KMS-11 (cell line): ENCODE data around the gene KLF2.

Experiments
- H2AFZ ChIP-seq: fragments of 200-600 bp; sonication (generic); 2 replicates; pipeline ENCODE4 v1.6.1; 2016; ENCODE audit warnings: antibody characterized with exemption, mixed run types, low read depth
- H3K27ac ChIP-seq: fragments of 200-600 bp; sonication (generic); 2 replicates; pipeline ENCODE4 v1.6.1; 2016; ENCODE audit warnings: mild to moderate bottlenecking, mixed run types
- H3K27me3 ChIP-seq: fragments of 200-600 bp; sonication (generic); 2 replicates; pipeline ENCODE4 v1.6.1; 2017; ENCODE audit warnings: mild to moderate bottlenecking, low read depth, mixed run types, moderate library complexity; ENCODE audit not compliant: insufficient read depth
- H3K36me3 ChIP-seq: fragments of 200-600 bp; sonication (generic); 2 replicates; pipeline ENCODE4 v1.6.1; 2017; ENCODE audit warnings: mild to moderate bottlenecking, mixed run types; ENCODE audit not compliant: insufficient read depth
- H3K4me1 ChIP-seq: fragments of 200-600 bp; sonication (generic); 2 replicates; pipeline ENCODE4 v1.6.1; 2016; ENCODE audit warnings: mild to moderate bottlenecking, low read depth, mixed run types; ENCODE audit not compliant: poor library complexity, severe bottlenecking
- H3K4me2 ChIP-seq: fragments of 200-600 bp; sonication (generic); 2 replicates; pipeline ENCODE4 v1.7.0; 2016; ENCODE audit warnings: mild to moderate bottlenecking, mixed run types
- H3K4me3 ChIP-seq: fragments of 200-600 bp; sonication (generic); IDR thresholded peaks from 2 replicates; pipeline ENCODE4 v1.6.1; 2017; ENCODE audit warnings: low read depth, low read length, mixed read lengths; ENCODE audit not compliant: insufficient read depth
- H3K79me2 ChIP-seq: fragments of 200-600 bp; sonication (generic); 2 replicates; pipeline ENCODE4 v1.6.1; 2016; ENCODE audit warnings: low read depth, mixed run types; ENCODE audit not compliant: insufficient read depth
- H3K9ac ChIP-seq: fragments of 200-600 bp; sonication (generic); 2 replicates; pipeline ENCODE4 v1.6.1; 2016; ENCODE audit warnings: mild to moderate bottlenecking, mixed run types
- H4K20me1 ChIP-seq: fragments of 200-600 bp; sonication (generic); 2 replicates; pipeline ENCODE4 v1.6.1; 2016; ENCODE audit warnings: mild to moderate bottlenecking, mixed run types; ENCODE audit not compliant: insufficient read depth
- TF ChIP-seq, protein P1 (sequence below): fragments of 200-600 bp; sonication (generic); conservative IDR thresholded peaks from 2 replicates; pipeline ENCODE4 v1.6.1; 2017; ENCODE audit warnings: low read depth, mild to moderate bottlenecking, antibody characterized with exemption, low read length, moderate library complexity, mixed read lengths

KLF2 gene

DNA sequence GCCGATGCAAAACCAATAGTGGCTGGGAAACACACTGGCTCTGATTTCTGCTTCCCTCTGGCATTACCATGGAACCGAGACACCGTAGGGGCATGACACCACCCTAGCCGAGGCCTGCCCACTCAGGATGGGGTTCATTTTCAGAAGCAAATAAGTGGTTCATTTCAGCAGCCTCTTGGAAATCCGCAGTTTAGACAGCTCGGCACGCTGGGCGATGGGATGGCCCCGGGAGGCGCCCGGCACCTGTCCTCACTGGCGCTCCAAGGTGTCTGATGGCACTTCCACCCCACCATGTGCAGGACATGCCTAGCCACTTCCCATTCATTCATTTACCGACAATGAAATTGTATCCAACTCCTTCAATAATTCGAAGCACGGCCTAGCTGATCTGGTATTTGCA is 33.8 kb downstream of the KLF2 start:
- Histone ChIP-seq H3K36me3 (no peaks in the 10 kb centered on the region), H3K4me3 (no peak overlapping the region), H3K27ac (no peak overlapping the region), H3K4me1 (peaks cover 5% of the 10 kb centered on the region), H2AFZ (no peak overlapping the region), H3K4me2 (no peak overlapping the region), H3K9ac (no peak overlapping the region), H3K27me3 (no peaks in the 10 kb centered on the region), H3K79me2 (no peaks in the 10 kb centered on the region), H4K20me1 (no peaks in the 10 kb centered on the region)
- TF ChIP-seq, protein P1, sequence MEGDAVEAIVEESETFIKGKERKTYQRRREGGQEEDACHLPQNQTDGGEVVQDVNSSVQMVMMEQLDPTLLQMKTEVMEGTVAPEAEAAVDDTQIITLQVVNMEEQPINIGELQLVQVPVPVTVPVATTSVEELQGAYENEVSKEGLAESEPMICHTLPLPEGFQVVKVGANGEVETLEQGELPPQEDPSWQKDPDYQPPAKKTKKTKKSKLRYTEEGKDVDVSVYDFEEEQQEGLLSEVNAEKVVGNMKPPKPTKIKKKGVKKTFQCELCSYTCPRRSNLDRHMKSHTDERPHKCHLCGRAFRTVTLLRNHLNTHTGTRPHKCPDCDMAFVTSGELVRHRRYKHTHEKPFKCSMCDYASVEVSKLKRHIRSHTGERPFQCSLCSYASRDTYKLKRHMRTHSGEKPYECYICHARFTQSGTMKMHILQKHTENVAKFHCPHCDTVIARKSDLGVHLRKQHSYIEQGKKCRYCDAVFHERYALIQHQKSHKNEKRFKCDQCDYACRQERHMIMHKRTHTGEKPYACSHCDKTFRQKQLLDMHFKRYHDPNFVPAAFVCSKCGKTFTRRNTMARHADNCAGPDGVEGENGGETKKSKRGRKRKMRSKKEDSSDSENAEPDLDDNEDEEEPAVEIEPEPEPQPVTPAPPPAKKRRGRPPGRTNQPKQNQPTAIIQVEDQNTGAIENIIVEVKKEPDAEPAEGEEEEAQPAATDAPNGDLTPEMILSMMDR, result no peak

DNA sequence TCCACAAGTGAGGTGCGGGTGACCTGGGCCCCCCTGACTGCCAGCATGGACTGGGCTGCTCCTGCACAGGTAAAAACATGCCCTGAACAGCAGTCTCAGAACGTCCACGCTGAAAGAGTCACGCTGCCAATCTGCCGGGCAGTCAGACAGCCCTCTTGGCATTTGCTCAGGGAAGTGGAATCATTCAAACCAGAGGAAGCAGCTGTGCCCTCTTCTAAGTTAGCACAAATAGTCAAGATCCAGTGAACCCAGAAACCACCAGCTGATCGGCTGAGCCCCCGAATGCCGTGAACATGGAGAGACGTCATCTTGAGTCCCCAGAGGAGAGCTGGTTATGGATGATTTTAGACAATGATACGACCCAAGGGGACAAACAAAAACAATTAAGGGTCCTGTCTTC is 34.4 kb downstream of the KLF2 start:
- H3K27me3 ChIP-seq, result no peaks in the 10 kb centered on the region
- H3K4me3 ChIP-seq, result no peak overlapping the region
- H3K79me2 ChIP-seq, result no peaks in the 10 kb centered on the region
- no peak overlapping the region for H3K27ac ChIP-seq
- peaks cover 9% of the 10 kb centered on the region for H3K4me1 ChIP-seq
- no peak overlapping the region for H3K4me2 ChIP-seq
- H4K20me1 ChIP-seq, result no peaks in the 10 kb centered on the region
- no peak overlapping the region for H2AFZ ChIP-seq
- TF ChIP-seq, protein P1, result no peak
- no peaks in the 10 kb centered on the region for H3K36me3 ChIP-seq
- H3K9ac ChIP-seq, result no peak overlapping the region

DNA sequence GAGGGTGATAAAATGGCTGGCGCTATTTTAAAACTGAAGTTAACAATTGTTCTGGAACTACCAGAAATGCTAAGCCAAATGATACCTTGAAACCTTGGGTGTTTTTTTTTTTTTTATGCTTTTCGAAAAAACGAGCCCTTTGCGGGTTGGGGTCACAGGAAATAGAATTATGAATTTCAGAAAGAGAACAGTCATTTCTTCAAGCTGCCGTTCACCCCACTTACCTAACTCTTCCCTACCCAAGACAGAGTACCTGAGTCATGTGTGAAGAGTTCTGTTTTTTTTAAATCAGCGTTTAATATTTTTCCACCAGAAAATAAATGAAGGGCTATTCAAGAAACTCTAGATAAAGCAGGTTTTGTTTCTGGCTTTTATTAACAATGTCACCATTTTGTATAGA is 35.3 kb downstream of the KLF2 start:
- Histone ChIP-seq H4K20me1 (no peaks in the 10 kb centered on the region), H3K27ac (no peak overlapping the region), H3K4me1 (peaks cover 17% of the 10 kb centered on the region), H3K9ac (no peak overlapping the region), H3K4me2 (no peak overlapping the region), H3K4me3 (no peak overlapping the region), H2AFZ (no peak overlapping the region), H3K79me2 (no peaks in the 10 kb centered on the region), H3K36me3 (no peaks in the 10 kb centered on the region), H3K27me3 (no peaks in the 10 kb centered on the region)
- TF ChIP-seq, protein P1, result no peak

DNA sequence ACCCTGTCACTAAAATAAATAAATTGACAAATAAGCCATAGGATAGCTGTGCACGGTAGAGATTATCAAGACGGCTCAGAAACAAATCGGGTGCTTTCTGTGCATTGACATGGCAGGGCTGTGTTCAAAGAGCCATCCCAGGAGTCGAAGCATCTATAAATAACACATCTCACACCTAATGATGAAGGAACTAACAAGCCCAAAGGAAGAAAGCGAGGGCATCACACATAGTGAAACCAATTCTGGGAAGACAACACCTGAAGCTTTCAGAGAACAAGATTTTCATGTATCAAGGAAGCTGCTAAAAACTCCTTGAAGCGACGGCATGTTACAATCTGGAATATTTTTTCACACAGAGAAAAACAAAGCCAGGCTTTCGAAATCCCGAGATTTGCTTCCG is 36.1 kb downstream of the KLF2 start:
- H3K9ac ChIP-seq, result no peak overlapping the region
- H3K36me3 ChIP-seq, result no peaks in the 10 kb centered on the region
- no peaks in the 10 kb centered on the region for H4K20me1 ChIP-seq
- TF ChIP-seq, protein P1, result no peak
- H3K4me3 ChIP-seq, result no peak overlapping the region
- no peaks in the 10 kb centered on the region for H3K79me2 ChIP-seq
- H3K4me2 ChIP-seq, result no peak overlapping the region
- H2AFZ ChIP-seq, result no peak overlapping the region
- peaks cover 25% of the 10 kb centered on the region for H3K4me1 ChIP-seq
- no peaks in the 10 kb centered on the region for H3K27me3 ChIP-seq
- H3K27ac ChIP-seq, result no peak overlapping the region
